HCEC 1CT (cell line): ENCODE measurements around the gene CHCHD6.

Experiments used
- DNase-seq: peaks from one replicate; pipeline ENCODE4 v3.0.0-alpha.2; 2017

The CHCHD6 gene

GRCh38 chr3:126668450-126669401, 35.3 kb upstream of the CHCHD6 start:
- no peak for DNase-seq

GRCh38 chr3:126671521-126671920, 32.5 kb upstream of the CHCHD6 start:
- DNase-seq = no peak

DNA sequence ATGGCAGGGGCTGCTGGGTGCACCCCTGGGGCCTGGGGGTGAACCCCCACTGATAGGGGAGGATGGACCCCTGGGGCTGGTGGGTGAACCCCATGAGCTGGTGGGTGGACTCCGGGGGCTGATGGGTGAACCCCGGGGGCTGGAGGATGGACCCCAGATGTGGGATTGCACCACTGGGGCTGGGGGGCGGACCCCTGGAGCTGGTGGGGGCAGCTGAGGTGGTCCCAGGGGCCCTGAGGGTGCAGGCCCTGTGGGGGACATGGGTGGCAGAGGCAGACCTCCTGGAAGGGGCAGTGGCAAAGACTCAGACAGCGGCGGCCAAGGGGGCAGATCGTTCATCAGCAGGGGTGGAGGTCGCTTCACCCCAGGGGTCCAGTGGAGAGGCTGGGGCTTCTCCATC, 31.7 kb upstream of the CHCHD6 start:
- no peak for DNase-seq

DNA sequence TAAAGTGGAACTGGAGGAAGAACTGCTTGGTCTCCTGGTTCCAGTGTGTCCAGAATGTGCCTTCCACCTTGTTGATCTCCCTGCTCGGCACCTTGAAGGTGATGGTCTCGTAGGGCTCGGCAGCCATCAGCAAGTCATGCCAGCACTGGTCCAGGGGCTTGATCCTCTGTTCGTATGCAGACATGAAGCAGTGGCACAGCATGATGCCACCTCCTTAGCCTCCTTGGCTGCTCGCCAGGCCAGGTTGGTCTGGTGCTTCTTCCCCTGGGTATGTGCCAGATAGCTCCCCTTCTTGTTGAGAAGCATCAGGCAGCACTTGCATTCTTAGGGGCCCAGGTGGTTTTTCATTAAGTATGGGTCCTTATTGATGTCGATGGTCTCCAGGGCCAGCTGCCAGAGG, 31.3 kb upstream of the CHCHD6 start:
- DNase-seq = no peak

GRCh38 chr3:126676919-126677705, 26.9 kb upstream of the CHCHD6 start:
- no peak for DNase-seq

GRCh38 chr3:126677862-126678503, 26.1 kb upstream of the CHCHD6 start:
- no peak for DNase-seq

- no peak for DNase-seq
These were observed 25.2 kb upstream of the CHCHD6 start for GRCh38 chr3:126678693-126679317.

- peak; percentile 27 for DNase-seq
These were observed 24.7 kb upstream of the CHCHD6 start for GRCh38 chr3:126679318-126679751.

DNA sequence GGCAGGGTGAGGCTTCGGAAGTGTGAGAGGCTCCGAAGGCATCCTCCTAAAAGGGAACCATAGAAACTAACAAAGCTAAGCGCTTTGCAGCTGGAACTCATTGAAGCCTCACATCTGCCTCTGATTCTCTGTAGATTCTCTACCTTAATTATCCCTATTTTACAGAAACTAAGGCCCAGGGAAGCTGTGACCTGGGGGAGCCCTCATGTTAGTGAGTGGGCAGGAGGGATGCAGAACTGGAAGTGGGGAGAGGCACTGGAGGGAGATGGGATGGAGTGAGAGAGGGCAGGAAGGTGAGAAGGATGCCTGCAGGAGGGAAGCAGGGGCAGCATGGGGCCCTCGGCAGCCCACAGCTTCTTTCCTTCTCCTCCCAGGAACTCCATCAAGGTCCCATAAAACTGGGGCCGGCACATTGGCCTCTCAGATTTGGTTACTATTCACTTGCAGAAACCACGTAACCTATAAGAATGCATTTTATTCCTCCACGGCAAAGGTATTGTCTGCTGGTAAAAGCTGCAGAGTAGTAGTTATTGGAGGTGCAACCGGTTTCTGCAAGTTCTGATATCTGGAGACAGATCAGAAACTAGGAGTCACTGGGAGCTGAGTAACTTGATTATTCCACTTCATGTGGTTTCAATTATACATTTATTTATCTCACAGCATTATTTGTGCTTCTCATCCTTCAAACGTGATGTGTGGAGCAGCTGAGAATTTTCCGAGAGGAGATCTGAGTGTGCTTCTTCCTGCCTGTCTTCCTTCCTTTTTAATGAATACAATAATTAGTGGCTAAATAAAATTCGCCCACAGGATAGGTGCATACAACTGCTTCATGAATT, 24.0 kb upstream of the CHCHD6 start:
- DNase-seq = no peak

GRCh38 chr3:126680667-126681055, 23.4 kb upstream of the CHCHD6 start:
- no peak for DNase-seq

DNA sequence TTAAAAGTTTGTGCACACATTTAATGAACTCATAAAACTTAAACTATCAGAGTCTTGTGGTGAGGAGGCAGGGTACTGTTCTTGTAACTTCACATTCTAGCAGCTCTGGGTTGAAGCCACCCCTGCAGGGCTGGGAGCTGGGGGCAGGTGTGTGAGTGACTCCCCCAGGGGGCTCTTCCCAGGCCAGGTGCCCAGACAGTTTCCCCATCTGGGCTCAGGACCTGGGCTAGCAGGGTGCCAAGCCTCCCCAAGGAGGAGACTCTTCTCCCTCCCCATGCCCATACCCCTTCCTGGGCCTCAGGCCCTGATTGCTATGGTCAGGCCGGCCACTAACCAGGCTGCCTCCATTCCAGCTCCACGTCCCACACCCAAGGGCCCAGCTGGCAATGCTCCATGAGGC, 22.0 kb upstream of the CHCHD6 start:
- DNase-seq = no peak

DNA sequence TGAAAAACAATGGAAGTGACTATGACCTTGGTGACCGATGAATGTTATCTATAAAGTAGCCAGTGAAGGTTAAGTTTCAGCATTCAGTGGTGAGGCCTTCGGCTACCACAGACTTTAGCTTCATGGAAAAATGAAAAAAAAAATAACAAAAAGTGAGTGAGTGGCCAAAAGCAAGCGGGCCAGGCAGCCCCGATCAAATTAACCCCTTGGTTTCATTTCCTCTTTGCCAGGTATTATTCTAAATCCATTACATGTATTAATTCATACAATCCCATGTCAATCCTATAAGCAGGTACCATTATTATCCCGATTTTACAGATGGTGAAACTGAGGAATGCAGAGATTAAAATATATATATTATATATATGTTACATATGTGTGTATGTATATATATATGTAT, 21.0 kb upstream of the CHCHD6 start:
- DNase-seq = no peak

GRCh38 chr3:126684218-126684751, 19.8 kb upstream of the CHCHD6 start:
- peak; percentile 24 for DNase-seq

- no peak for DNase-seq
These were observed 19.0 kb upstream of the CHCHD6 start for GRCh38 chr3:126685021-126685420.

GRCh38 chr3:126685493-126685892, 18.5 kb upstream of the CHCHD6 start:
- DNase-seq = no peak

DNA sequence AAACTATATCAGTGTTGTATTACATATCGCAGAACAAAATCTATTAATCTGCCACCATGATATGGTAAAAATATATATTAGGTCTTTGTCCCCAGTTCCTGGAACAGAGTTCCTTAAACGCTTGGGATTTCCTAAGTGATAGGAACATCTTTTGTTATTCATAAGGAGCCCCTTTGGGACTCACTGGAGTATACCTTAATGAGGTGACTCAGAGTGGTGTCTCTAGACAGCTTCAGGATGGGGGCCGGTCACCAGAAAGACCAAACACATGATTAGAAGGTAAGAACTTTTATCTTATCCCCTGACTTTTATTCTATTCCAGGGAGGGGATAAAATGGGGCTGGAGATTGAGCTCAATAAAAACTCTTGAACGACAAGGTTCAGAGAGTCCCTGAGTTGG, 12.3 kb upstream of the CHCHD6 start:
- no peak for DNase-seq

DNA sequence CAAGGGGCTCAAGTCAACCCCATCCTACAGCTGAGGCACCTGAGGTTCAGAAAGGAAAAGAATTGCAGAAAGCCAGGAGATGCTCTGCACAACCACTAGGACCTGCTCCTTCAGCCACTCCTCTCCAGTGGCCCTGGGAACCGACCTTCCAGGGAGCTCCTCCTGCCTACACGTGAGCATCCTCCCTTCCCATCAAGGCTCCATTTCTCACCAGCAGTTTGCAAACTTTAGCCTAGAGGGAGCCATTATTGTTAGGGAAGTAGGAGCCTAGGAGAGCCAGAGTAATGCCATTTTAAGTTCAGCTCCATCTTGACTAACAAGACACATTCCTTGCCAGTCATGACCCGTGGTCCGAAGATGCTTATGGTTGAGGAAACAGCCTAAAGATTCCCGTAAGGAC, 11.2 kb upstream of the CHCHD6 start:
- DNase-seq = no peak

- DNase-seq = no peak
These were observed 10.1 kb upstream of the CHCHD6 start for GRCh38 chr3:126693921-126694320.

- DNase-seq = no peak
These were observed 7.3 kb upstream of the CHCHD6 start for GRCh38 chr3:126696701-126697267.

DNA sequence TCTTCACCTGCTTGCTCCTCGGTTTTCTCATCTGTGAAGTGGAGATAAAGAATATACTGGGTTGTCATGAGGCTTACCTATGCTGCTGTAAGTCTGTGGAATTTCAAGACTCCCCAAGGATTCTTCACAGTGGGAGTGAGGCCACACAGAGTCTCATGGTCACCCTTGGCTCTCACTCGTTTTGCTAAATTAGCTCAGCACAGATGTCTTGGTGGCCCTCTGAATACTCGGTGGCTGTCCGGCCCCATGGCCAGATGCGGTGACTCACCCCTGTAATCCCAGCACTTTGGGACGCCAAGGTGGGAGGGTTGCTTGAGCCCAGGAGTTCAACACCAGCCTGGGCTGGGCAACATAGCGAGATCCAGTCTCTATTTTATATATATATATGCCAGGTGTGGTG, 5.0 kb upstream of the CHCHD6 start:
- no peak for DNase-seq

DNA sequence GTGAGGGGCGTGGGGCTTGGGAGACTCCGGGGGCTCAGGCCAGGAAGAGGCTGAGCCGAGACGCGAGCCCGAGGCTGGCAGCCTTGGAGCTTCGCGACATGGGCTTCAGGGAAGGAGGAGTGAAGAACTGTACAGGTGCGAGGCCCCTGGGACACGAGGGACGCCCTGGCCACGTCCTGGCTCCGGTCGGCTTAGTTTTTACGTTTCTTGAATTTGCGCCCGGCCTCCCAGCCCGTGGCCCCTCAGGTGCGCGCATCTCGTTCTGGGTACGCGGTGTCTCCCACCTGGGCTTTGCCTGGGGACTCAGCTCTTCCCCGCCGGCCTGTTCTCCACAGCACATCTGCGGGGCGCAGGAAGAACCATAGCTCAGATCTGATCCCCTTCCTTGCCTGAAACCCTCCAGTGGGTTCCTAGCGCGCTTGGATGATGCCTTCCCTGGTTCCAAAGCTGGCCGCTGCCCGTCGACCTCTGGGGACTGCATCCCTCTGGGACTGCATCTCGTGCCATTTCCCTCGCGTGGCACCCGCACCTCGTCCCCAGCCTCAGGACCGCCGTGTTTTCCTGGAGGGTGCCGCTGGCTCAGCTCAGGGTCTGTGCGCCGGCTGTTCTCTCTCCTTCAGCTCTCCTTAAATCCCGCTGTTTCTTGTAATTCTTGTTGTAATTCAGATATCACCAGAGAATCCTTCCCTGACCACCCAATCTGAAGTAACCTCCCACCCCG, 614 bp downstream of the CHCHD6 start:
- no peak for DNase-seq
